Measurements from ENCODE around the gene EXOC6B. TPM values are rescaled to one million over a fixed set of nuclear protein-coding genes. Genes with fewer than 3 reads are reported as not detected.

The EXOC6B gene
- total RNA-seq, 2 donors from 2014 or later, result 21.3 to 28.8 TPM

- Histone ChIP-seq H3K4me1 (no peaks in the 10 kb centered on the region), H3K27ac (no peak overlapping the region)
- intact Hi-C loops (cut with DNase I), result no loop called here
These were observed 464.3 kb downstream of the EXOC6B start for GRCh38 chr2:72361521-72361920.

GRCh38 chr2:72361042-72361441 lies 464.8 kb downstream of the EXOC6B start:
- Histone ChIP-seq H3K4me1 (no peaks in the 10 kb centered on the region), H3K27me3 (no peaks in the 10 kb centered on the region), H3K9ac (ENCODE audit: low read depth in 2 of 2, low read length in 2 of 2) (no peak overlapping the region), H3K9me3 (no peaks in the 10 kb centered on the region), H3K27ac (no peak overlapping the region), H3K4me3 (no peak overlapping the region), H3K36me3 (no peaks in the 10 kb centered on the region)
- DNase-seq, result no peak
- no peak for TF ChIP-seq CTCF (IDR thresholded peaks at IDR 0.05)
- intact Hi-C loops (cut with DNase I), result no loop called here

More at GRCh38 chr2:72361521-72361920, 464.3 kb downstream of the EXOC6B start:
- Histone ChIP-seq H3K9me3 (no peaks in the 10 kb centered on the region), H3K4me3 (no peak overlapping the region), H3K27me3 (no peaks in the 10 kb centered on the region), H3K36me3 (no peaks in the 10 kb centered on the region), H3K9ac (ENCODE audit: low read depth in 2 of 2, low read length in 2 of 2) (no peak overlapping the region)
- no peak for DNase-seq
- TF ChIP-seq CTCF (IDR thresholded peaks at IDR 0.05), result no peak

- no peaks in the 10 kb centered on the region for H3K27me3 ChIP-seq
- H3K4me3 ChIP-seq, result no peak overlapping the region
- DNase-seq, result no peak
- no peak for TF ChIP-seq CTCF (IDR thresholded peaks at IDR 0.05)
- H3K9me3 ChIP-seq, result no peaks in the 10 kb centered on the region
- no peak overlapping the region for H3K27ac ChIP-seq
- no peaks in the 10 kb centered on the region for H3K4me1 ChIP-seq
- intact Hi-C loops (cut with DNase I), result no loop called here
- no peak overlapping the region for H3K9ac ChIP-seq (ENCODE audit: low read depth in 2 of 2, low read length in 2 of 2)
- H3K36me3 ChIP-seq, result no peaks in the 10 kb centered on the region
These were observed 475.0 kb downstream of the EXOC6B start for GRCh38 chr2:72350852-72351251.

GRCh38 chr2:72349016-72349415 lies 476.8 kb downstream of the EXOC6B start:
- intact Hi-C loops (cut with DNase I), result no loop called here

GRCh38 chr2:72347081-72347480 lies 478.8 kb downstream of the EXOC6B start:
- DNase-seq, result no peak

More at GRCh38 chr2:72349016-72349415, 476.8 kb downstream of the EXOC6B start:
- H3K9me3 ChIP-seq, result no peaks in the 10 kb centered on the region
- no peak for DNase-seq
- no peak for TF ChIP-seq CTCF (IDR thresholded peaks at IDR 0.05)
- H3K9ac ChIP-seq (ENCODE audit: low read depth in 2 of 2, low read length in 2 of 2), result no peak overlapping the region
- H3K27me3 ChIP-seq, result no peaks in the 10 kb centered on the region
- no peak overlapping the region for H3K27ac ChIP-seq
- H3K36me3 ChIP-seq, result no peaks in the 10 kb centered on the region
- no peak overlapping the region for H3K4me3 ChIP-seq
- no peaks in the 10 kb centered on the region for H3K4me1 ChIP-seq

More at GRCh38 chr2:72347081-72347480, 478.8 kb downstream of the EXOC6B start:
- intact Hi-C loops (cut with DNase I), result no loop called here
- H3K4me3 ChIP-seq, result no peak overlapping the region
- H3K36me3 ChIP-seq, result no peaks in the 10 kb centered on the region
- no peak overlapping the region for H3K9ac ChIP-seq (ENCODE audit: low read depth in 2 of 2, low read length in 2 of 2)
- no peaks in the 10 kb centered on the region for H3K9me3 ChIP-seq
- TF ChIP-seq CTCF (IDR thresholded peaks at IDR 0.05), result no peak
- no peak overlapping the region for H3K27ac ChIP-seq
- no peaks in the 10 kb centered on the region for H3K4me1 ChIP-seq
- H3K27me3 ChIP-seq, result no peaks in the 10 kb centered on the region
